ENCODE data around the gene CEP85L. TPM values are rescaled to one million over a fixed set of nuclear protein-coding genes. Genes with fewer than 3 reads are reported as not detected.
A peak's percentile ranks its signal among the peaks of the same experiment; 100 is the strongest.

The CEP85L gene
- total RNA-seq, 4 donors from 2014 or later: 5.3 to 10.5 (median 8.7) TPM

DNA sequence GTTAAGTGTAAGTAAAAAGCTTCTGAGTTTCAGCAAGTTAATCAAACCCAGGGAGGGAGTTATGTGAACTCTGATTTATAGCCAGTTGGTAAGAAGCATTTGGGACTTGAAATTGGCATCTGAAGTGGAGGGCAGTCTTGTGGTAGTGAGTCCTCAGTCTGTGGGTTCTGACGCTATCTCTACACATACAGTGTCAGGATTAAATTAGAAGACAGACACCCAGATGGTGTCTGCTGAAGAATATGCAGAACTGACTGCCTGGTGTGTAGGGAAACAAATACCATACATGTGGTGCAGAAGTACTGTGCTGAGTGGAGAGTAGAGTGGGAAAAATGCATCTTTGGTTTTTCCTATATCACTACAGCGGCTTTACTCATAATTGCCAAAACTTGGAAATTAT lies 146.8 kb downstream of the CEP85L start:
- no peak for DNase-seq
- Histone ChIP-seq H3K27me3 (no peaks in the 10 kb centered on the region), H3K4me1 (no peaks in the 10 kb centered on the region), H3K27ac (no peak overlapping the region), H3K36me3 (no peaks in the 10 kb centered on the region), H3K9me3 (no peaks in the 10 kb centered on the region), H3K4me3 (no peak overlapping the region)
- TF ChIP-seq POLR2AphosphoS5 (IDR thresholded peaks at IDR 0.05): no peak
- TF ChIP-seq EP300 (IDR thresholded peaks at IDR 0.05; ENCODE audit: low read depth): no peak
- TF ChIP-seq, protein P1, sequence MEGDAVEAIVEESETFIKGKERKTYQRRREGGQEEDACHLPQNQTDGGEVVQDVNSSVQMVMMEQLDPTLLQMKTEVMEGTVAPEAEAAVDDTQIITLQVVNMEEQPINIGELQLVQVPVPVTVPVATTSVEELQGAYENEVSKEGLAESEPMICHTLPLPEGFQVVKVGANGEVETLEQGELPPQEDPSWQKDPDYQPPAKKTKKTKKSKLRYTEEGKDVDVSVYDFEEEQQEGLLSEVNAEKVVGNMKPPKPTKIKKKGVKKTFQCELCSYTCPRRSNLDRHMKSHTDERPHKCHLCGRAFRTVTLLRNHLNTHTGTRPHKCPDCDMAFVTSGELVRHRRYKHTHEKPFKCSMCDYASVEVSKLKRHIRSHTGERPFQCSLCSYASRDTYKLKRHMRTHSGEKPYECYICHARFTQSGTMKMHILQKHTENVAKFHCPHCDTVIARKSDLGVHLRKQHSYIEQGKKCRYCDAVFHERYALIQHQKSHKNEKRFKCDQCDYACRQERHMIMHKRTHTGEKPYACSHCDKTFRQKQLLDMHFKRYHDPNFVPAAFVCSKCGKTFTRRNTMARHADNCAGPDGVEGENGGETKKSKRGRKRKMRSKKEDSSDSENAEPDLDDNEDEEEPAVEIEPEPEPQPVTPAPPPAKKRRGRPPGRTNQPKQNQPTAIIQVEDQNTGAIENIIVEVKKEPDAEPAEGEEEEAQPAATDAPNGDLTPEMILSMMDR (IDR thresholded peaks at IDR 0.05): no peak
- TF ChIP-seq POLR2A (IDR thresholded peaks at IDR 0.05): no peak
- intact Hi-C loops (cut with DNase I; ENCODE audit: low total_unique reads): loop anchor here (5.0 kb wide), 1 partner anchor 222 kb away; no protein-coding TSS in a partner anchor
- in situ Hi-C loops (cut with MboI; ENCODE audit: low pct_ligation_motif_present in 1 of 4, low pct_unique_long_range_greater_than_20kb in 1 of 4, low sequenced_read_pairs in 3 of 4): loop anchor here in 2 of 4 donors (10.0 to 25.0 kb wide), 2 partner anchors 217 to 220 kb away; no protein-coding TSS in a partner anchor
- WGBS, 2 donors (ENCODE audit: low coverage in 1 of 2): 93 to 98% methylated on average over 2 of the region's 2 CpGs

- DNase-seq: no peak
- H3K27me3 ChIP-seq: no peaks in the 10 kb centered on the region
- in situ Hi-C loops (cut with MboI; ENCODE audit: low pct_ligation_motif_present in 1 of 4, low pct_unique_long_range_greater_than_20kb in 1 of 4, low sequenced_read_pairs in 3 of 4): loop anchor here in 2 of 4 donors (10.0 to 25.0 kb wide), 2 partner anchors 215 to 217 kb away; no protein-coding TSS in a partner anchor
- intact Hi-C loops (cut with DNase I; ENCODE audit: low total_unique reads): no loop called here
- H3K27ac ChIP-seq: no peak overlapping the region
- 42 to 86% methylated on average over 1 to 2 of the region's 2 CpGs for WGBS, 2 donors (ENCODE audit: low coverage in 1 of 2)
- H3K36me3 ChIP-seq: no peaks in the 10 kb centered on the region
- no peak overlapping the region for H3K4me3 ChIP-seq
- TF ChIP-seq, protein P1 (IDR thresholded peaks at IDR 0.05): no peak
- no peak for TF ChIP-seq EP300 (IDR thresholded peaks at IDR 0.05; ENCODE audit: low read depth)
- no peak for TF ChIP-seq POLR2A (IDR thresholded peaks at IDR 0.05)
- TF ChIP-seq POLR2AphosphoS5 (IDR thresholded peaks at IDR 0.05): no peak
- no peaks in the 10 kb centered on the region for H3K9me3 ChIP-seq
- no peaks in the 10 kb centered on the region for H3K4me1 ChIP-seq
These were observed 149.2 kb downstream of the CEP85L start for GRCh38 chr6:118502169-118502568.

- TF ChIP-seq POLR2A (IDR thresholded peaks at IDR 0.05): no peak
- TF ChIP-seq, protein P1 (IDR thresholded peaks at IDR 0.05): no peak
- TF ChIP-seq POLR2AphosphoS5 (IDR thresholded peaks at IDR 0.05): peak in 1 of 3 donors; percentile 21
- H3K4me3 ChIP-seq: no peak overlapping the region
- no peak for DNase-seq
- 88% methylated on average over 1 of the region's 1 CpG for WGBS, 2 donors (ENCODE audit: low coverage in 1 of 2)
- no peaks in the 10 kb centered on the region for H3K27me3 ChIP-seq
- H3K36me3 ChIP-seq: no peaks in the 10 kb centered on the region
- in situ Hi-C loops (cut with MboI; ENCODE audit: low pct_ligation_motif_present in 1 of 4, low pct_unique_long_range_greater_than_20kb in 1 of 4, low sequenced_read_pairs in 3 of 4) (loop anchor here in 2 of 4 donors (10.0 to 25.0 kb wide), 2 partner anchors 214 to 217 kb away; no protein-coding TSS in a partner anchor), intact Hi-C loops (cut with DNase I; ENCODE audit: low total_unique reads) (no loop called here)
- no peaks in the 10 kb centered on the region for H3K4me1 ChIP-seq
- no peak overlapping the region for H3K27ac ChIP-seq
- no peaks in the 10 kb centered on the region for H3K9me3 ChIP-seq
These were observed 149.6 kb downstream of the CEP85L start for GRCh38 chr6:118501765-118502164.

GRCh38 chr6:118501099-118501498 lies 150.3 kb downstream of the CEP85L start:
- Histone ChIP-seq H3K27ac (no peak overlapping the region), H3K27me3 (no peaks in the 10 kb centered on the region), H3K4me3 (no peak overlapping the region), H3K36me3 (no peaks in the 10 kb centered on the region), H3K4me1 (no peaks in the 10 kb centered on the region), H3K9me3 (no peaks in the 10 kb centered on the region)
- intact Hi-C loops (cut with DNase I; ENCODE audit: low total_unique reads): no loop called here
- no peak for DNase-seq
- WGBS, 2 donors (ENCODE audit: low coverage in 1 of 2): 79 to 81% methylated on average over 2 to 5 of the region's 5 CpGs
- in situ Hi-C loops (cut with MboI; ENCODE audit: low pct_ligation_motif_present in 1 of 4, low pct_unique_long_range_greater_than_20kb in 1 of 4, low sequenced_read_pairs in 3 of 4): loop anchor here in 2 of 4 donors (10.0 to 25.0 kb wide), 2 partner anchors 214 to 216 kb away; no protein-coding TSS in a partner anchor
- TF ChIP-seq, protein P1 (IDR thresholded peaks at IDR 0.05): no peak
- TF ChIP-seq POLR2AphosphoS5 (IDR thresholded peaks at IDR 0.05): no peak
- no peak for TF ChIP-seq POLR2A (IDR thresholded peaks at IDR 0.05)
- no peak for TF ChIP-seq EP300 (IDR thresholded peaks at IDR 0.05; ENCODE audit: low read depth)

All from transverse colon (tissue), 4 donors.